ENCODE measurements around the gene ZNF384.

ZNF384 gene

DNA sequence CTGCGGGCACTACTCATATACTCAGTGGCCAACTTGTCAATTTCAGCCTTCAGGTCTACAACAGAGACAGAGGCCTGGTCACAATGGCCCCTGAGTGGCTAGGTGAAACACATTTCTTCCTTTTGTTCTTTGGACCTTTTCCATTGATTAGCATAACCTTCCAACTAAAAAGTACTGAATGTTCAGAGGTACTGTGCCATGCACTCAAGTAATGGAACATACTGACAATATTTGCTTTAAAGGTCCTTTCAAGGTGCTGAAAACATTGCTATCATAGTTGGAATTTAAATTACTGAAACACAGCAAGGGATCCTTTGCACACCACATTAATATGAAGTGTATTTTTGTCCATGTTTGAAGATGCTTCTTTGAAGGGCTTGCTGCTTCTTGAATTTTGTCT is 35.8 kb downstream of the ZNF384 start:
- DNase-seq = no peak

DNA sequence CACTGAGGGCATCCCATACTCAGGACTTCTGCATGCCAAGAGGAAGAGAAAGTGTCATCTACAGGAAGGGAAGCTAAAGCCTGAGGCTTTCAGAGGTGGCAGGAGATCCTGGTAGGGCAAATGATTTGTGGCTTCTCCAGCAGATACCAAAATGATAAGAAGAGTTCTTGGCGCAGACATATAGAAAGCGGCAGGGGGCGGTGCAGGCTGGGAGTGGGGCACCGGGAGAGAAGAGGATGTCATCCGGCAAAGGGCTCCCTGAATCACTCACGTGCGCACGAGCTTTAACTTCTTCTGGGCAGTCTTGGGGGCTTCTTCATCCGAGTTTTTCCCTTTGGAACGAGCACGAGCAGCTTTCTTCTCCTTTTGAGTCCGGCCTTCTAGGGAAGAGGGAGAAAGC is 36.8 kb downstream of the ZNF384 start:
- DNase-seq = no peak

DNA sequence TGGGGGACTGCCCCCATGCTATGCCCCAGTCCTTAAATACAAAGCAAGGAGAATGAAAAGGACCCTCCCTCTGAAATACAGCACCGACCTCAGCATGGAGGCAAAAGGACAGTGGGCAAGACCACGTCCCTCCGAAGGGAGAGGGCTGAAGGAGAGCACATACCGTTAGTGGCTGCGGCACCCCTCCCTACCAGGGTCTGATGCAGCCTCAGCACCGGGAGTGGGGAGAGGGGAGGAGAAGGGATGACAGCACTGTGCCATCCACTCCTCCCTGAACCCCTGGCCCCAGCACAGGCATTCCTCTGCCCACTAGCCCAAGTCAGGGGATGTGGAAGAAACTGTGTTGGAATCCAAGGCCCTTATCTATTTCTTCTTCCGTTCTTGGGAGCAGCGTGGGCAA is 38.3 kb downstream of the ZNF384 start:
- no peak for DNase-seq

DNA sequence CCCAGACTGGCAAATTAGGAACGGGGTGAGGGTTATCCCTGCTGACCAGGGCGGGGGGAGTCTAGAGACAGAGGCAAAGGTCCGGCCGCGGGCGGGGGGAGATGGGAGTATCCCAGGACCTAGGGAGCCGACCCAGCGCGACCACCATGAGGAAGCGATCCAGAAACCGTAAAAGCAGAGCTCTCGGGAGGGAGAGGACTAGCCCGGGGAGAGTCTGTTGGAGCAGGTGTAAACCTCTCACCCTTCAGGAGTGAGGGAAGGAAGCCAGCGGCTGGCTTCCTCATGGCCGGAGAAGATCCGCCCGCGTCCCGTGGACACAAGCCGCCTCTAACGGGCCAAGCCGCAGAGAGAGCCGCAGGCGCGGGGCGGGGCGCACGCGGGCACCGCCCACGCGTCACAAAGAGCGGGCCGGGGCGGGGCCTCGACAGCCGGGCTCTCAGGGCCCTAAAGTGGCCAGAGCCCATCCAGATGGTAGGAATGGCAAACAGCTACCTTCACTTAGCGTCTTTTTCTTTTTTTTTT is 42.0 kb downstream of the ZNF384 start, which contains the start of gene ACRBP:
Gene ACRBP, minus strand, starts transcription at position 350 of the 522 bp plus-strand sequence. Its CDS starts 66 bp downstream, at position 284.
- no peak for DNase-seq

DNA sequence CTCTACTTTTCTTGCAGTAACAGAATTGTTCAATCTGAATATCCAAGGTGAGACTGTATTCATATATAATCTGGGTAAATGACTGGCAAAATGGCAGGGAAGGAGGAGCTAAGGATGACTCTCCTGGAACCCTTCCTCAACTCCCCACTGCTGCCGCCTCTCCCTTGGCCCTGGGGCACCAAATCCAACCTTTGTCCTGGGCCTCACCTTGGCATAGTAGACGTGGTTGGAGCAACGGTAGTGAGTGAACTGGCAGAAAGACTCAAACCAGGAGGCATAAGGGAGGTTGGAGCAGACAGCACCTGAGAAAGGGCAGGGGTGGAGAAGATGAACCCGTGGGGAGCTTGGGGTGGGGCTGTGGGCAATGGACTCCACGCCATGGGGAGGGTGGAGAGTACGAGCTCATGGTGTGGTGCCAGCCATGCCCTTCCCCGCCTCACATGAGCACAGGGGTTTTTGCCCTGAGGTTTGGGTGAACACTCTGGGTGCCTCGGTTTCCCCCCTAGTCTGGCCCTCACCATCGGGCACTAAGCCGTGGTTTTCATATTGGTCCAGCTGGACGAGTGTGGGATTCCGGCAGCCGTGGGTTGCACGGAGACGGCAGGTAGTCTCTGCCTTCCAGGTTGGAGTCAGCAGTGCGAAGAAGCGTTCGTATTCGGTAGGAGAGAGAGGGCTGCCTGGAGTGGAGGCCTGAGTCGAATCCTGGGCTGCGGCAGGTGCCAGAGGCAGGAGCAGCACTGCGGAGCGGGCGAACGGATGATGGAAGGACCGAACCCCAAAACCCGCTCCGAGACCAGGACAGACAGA is 42.7 kb downstream of the ZNF384 start:
- DNase-seq = no peak

DNA sequence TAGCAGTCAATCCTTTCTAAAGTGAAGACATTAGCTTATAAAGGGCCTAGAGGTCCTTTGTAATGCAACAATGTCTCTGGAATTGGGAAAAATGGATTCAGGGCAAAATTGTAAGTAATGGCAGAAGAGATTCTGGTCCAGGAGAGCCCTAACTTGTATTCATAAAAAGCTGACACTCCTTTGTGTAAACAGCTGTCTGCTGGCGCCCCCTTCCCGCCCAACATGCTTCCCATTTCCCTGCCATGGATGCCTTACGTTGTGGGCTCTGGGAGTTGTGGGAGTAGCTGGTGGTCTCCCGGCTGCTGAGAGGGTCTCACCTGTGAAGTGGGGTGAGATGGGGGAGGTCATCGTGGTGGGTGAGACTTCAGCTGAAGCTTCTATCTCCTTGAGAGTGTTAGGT is 44.3 kb downstream of the ZNF384 start:
- DNase-seq = no peak

DNA sequence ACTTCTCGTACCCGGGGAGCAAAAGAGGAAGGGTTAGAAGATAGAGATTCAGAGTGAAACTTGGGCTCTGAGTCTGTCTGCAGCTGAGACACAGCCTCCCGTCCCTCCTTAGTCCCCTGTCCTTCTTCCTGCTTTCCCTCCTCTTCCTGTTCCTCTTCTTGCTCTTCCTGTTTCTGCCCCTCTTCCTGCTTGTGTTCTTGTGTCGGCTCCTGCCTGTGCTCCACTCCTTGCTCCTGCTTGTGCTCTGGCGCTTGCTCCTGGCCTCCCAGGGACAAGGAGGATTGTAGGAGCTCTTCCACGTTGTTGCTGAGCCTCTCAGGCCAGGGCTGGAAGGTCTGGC is 44.9 kb downstream of the ZNF384 start:
- no peak for DNase-seq

DNA sequence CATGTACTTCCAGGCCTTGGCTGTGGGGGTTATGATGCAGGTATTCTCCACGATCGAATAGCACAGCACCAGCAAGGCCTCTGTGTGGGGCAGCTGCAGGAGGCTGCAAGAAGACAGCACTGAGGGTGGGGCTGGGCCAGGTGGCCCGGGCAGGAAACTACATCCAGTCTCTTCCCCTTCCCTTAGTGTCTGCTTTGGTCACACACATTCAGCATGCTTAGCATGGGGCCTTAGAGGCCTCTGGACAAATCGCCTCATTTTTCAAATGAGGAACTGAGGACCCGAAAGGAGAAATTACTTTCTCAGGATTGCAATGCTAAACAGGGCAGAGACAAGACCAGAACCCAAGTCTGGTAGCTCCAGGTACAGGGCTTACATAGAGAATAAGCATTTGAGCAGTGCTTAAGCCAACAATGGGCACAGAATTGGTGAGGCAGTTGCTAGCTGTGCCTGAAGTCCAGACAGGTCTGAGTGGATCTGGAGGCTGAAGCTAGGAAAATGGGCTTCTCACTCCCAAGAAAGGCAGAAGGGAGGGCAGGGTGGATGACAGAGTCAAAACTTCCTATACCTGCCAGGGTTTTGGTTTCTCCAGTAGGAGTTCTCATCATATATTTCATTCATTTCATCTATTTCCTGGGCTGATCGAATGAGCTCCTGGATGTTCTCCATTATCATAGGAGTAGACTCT is 45.5 kb downstream of the ZNF384 start:
- no peak for DNase-seq

DNA sequence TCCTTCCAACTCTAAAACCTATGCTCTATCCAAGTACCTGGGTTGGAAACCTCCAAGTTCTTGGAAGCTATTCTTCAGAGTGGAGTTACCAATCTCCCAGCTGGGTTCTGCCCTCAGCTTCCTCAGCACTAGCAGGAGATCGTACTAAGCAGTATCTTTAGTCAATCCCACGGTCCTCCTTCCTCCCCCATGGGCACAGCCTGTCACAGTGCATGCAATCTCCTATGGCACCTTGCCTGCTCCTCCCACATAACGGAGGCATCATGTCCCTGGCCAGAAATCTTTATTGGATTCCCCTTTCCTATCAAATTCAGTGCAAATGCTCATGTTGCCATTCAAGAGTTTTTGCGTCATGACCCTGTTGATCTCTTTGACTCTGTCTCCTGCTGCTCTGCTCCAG is 48.0 kb downstream of the ZNF384 start:
- DNase-seq = no peak

DNA sequence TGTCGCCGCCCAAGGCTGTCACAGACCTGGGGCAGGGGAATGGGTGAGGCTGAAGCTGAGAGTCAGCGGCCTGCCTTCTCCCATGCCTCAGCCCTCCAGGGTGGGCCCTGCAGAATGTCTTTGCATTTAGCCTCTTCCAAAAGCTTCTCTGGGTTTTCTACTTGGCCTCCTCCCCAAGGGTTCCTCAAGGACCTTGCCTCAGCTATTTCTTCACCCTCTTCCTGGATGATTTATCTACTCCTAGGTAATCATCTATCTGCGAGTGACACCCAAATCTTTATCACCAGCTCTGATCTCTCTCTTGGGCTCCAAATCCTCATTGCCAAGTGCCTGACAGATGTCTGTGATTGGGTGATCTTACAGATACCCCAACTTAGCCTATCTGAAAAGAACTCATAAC is 48.7 kb downstream of the ZNF384 start:
- no peak for DNase-seq

DNA sequence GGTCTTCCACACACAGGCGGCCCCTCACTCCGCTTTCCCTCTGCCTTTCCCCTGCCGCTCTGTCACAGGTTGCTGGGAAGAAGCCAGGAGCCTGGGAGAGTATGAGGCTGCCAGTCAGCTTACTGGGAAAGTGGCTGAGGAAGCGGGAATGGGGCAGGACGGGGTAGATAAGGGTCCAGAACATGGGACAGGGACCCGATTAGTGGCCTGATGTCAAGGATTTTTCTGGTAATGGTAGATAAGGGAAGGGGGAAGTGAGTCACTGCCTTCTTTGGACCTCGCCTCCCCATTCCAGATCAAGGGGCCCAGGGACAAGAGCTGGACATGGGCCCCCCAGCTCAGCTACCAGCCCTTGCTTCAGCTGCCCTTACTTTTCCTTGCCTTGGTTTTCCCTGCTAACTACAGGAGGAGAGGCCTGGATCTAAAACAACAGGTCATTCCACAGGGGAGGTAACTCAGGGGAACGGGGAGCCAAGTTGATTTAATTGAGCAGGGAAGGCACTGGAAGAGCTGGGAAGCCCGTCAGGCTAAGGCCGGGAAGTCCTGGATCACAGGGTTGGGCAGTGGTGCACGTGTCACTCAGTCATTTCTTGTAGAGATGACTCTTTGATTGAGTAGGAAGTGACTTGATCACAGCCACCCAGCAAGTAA is 49.9 kb downstream of the ZNF384 start:
- no peak for DNase-seq

DNA sequence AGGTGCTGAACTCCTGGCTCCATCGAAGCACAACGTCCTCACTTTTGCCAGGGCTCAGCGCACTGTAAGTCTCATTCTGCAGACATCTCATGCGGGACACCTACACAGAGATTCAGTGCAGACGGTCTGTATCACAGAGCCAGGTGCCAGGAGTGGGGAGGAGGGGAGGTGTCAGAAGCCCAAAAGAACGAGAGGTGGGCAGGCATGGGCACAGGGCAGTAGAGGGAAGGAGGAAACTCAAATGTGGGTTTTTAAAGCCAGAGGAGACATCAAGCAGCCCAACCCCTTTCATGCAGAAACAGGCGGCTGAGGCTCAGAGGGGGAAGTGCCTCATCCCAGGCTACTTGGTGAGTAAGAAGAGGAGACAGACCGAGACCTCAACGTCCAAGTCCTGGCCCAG is 50.9 kb downstream of the ZNF384 start:
- DNase-seq = no peak

DNA sequence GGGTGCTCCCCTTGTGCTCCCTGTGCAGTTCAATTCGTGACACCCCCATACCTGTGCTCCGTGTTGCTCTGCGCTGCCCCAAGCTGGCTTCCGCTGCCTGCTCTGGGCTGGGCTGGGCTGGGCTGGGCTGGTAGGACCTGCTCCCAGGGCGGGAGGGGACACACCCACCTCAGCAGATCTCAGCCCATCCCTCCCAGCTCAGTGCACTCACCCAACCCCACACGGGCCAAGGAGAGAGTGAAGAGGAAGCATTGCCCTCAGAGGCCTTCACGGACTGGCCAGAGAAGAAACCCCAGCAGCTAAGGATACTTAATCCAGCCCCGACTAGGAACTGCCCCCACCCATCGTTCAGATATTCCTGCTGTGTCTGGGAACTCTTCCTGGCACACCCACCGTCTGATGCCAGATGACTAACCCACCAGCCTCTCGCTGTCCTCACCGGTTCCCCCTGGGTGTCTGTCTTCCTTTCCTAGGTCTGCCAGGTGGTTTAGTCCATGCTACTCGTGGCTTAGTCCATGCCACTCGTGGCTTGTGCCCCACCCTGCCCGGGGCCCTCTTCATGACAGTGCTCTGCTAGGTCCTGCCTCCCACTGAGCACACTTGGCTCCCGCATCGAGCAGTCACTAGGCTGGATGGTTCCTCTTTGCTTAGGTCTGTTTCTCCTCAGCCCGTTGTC is 53.2 kb downstream of the ZNF384 start, which contains the start of gene LPAR5:
Gene LPAR5, minus strand, starts transcription at position 104 of the 676 bp plus-strand sequence. CDS start 14,711 bp downstream, outside the sequence.
- no peak for DNase-seq

DNA sequence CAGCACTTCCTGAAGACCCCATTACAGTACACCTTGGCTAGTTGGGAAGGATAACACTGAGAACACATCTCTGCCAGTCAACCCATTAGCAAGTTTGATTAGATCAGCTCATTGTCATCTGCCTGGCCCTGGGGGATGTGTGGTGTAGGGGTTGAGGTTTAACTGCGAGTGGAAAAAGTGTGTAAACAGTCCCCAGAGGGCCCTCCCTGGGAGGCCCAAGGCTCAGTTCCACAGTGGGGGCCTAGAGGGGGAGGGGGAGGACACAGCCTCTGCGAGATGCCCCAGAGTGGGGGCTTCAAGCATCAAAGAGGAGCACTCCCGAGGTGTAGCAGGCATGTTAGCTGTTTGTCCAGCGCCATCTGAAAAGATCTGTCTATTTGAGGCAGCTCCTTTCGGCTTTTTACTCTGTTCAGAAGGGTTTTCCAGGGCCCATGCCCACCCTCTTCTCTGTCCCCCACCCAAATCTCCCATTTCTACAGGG is 53.8 kb downstream of the ZNF384 start:
- DNase-seq = no peak

DNA sequence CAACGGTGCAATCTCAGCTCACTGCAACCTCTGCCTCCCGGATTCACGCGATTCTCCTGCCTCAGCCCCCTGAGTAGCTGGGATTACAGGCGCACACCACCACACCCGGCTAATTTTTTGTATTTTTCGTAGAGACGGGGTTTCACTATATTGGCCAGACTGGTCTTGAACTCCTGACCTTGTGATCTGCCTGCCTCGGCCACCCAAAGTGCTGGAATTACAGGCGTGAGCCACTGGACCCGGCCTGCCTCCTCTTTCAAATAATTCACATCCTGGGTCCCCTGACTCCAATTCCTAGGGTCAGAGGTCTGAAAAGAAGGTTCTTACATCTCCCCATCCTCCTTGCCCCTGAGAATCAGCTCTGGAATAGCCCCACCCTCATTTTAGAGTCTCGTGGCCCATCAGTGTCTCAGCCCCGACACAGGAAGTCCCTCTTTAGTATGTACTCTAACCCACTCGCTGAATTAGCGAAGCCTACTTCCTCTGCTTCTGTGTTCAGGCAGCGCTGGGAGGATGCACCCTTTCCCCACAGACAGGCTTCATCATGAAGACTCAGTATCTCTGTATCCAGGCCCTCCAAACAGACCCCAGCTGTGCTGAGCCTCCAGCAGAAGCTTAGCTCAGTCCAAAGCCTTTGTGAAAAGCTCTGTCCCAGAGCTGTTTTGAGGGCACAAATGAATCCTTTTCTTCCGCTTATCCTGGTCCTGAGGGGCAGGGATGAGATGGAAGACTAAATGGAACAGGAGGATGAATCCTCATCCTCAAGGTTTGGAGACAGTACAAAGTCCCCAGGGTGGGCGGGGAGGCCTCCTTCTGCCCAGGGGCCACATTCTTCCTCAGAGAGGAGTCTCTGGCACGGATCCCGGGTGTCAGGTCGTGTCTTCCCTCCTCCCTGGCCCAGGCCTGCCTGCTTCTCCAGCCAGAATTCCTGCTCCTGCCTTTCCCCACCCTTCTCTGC is 56.9 kb downstream of the ZNF384 start:
- peak; percentile 87 for DNase-seq

DNA sequence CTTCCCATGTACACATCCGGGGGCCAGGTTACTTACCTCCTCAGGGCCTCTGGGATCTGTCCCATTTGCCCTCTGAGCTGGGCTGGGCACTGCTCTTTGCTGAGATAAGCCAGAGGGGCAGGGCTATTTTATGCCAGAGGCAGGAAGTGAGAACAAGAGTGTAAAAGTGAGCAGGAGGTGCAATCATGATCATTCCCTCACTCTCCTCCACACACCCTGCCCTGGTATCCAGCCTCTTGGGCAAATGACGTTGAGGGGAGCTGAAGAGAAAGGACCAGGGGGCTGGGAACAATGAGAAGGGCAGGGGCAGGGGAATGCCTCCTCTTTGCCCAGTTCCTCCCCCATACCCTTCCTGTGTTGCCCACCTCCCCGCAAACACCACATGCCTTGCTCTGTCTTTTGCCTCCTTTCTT is 57.6 kb downstream of the ZNF384 start:
- no peak for DNase-seq

DNA sequence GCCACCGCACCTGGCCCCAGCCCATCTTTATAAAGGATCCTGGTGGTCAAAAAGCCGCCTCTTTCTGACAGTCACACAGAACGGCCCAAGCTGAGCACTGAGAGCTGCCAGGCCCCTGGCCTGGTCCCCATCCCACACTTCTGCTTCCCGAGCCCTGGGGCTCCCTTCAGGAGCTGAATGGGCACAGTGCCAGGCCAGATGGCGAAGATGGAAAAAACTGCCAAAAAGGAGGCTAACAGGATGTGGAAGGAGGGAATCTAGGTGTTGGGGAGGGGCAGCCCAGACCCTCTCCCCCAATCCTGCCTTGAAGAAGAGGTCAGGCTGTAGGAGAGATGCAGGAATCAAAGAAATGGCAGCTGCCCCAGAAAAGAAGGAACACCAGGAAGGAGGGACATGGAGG is 58.4 kb downstream of the ZNF384 start:
- DNase-seq = peak; percentile 100

DNA sequence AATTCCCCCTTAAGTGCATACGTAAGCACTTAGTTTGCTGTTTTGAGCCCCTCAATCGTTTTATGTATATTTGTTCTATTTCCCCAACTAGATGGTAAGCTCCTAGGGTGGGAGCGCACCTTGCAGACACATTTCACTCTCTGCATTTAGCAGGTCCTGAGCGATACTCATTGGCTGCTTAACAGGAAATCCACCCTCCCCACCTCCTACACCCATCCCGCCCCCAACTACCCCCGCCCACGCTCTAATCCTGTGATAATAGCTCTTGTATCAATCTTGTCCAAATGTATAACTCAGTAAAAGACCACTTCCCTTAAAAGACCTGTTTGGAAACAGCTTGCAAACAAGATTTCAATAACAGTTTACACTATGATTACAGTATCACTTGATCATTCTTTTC is 61.6 kb downstream of the ZNF384 start:
- no peak for DNase-seq

DNA sequence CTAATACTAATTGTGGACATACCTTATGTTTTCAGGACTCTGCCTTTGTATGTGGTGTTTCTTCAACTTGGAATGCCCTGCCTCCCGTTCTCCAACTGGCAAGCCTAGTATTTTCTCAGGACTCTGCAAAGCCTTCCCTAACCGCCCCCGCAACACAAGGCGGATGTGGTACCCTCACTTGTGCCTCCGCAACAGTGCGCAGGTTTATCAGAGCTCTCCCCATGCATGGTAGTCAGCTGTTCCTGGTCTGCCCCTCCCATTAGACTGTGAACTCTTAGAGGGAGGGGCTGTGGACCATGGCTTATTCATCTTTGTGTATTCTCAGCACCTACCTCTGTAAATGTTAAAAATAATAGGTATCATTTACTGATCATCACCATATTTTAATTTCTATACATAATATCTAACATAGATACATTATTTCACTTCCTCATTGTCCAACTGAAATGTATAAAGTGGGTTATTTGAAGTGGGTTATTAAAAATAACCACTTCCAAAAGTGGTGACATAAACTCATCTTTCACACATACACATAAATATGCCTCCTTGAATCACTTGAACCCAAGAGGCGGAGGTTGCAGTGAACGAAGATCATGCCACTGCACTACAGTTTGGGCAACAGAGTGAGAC is 62.4 kb downstream of the ZNF384 start:
- DNase-seq = no peak

DNA sequence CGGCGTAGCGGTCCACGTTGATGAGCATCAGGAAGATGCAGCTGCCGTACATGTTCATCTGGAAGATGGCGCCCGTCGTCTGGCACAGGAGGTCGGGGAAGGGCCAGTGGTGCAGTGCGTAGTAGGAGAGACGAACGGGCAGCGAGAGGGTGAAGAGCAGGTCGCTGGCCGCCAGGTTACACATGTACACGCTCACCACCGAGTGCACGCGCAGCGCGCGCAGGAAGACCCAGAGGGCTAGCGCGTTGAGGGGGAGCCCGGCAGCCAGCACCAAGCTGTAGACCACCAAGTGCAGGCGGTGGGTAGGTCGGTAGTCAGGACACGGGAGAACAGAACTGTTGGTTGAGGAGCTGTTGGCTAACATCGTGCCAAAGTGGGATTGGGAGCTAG is 68.3 kb downstream of the ZNF384 start:
- DNase-seq = no peak

Measured in NCI-H2171 (cell line).